SK-N-MC (cell line): ENCODE measurements around the gene KLKB1.

Source experiments
- EZH2 ChIP-seq: fragments of 200-600 bp; sonication (generic); IDR thresholded peaks from one replicate; pipeline ENCODE4 v1.6.1; 2017; ENCODE audit warnings: antibody characterized with exemption
- FOXP2 ChIP-seq: optimal IDR thresholded peaks from 2 replicates; pipeline ENCODE3; 2011; ENCODE audit warnings: mild to moderate bottlenecking, moderate library complexity; ENCODE audit not compliant: insufficient read depth; ENCODE audit errors: extremely low read length, control extremely low read depth
- POLR2AphosphoS5 ChIP-seq: IDR thresholded peaks from 2 replicates; pipeline ENCODE4 v1.6.1; 2012; ENCODE audit warnings: mild to moderate bottlenecking, low read depth, low read length, borderline replicate concordance

GRCh38 chr4:186227221-186227620 is at the start of gene KLKB1:
- no peak for TF ChIP-seq EZH2
- TF ChIP-seq POLR2AphosphoS5 = no peak
- TF ChIP-seq FOXP2 = no peak
